HuH-7 (cell line): ENCODE measurements around the gene SLC16A11.
"Not testable (repeated sequence)": the region's sequence is repeated elsewhere in the genome, so short reads cannot be mapped to it uniquely, and the experiment has no call there.

Experiments
- DNase-seq: peaks from one replicate; pipeline ENCODE4 v3.0.0; 2011; ENCODE audit warnings: low spot score

Gene SLC16A11

DNA sequence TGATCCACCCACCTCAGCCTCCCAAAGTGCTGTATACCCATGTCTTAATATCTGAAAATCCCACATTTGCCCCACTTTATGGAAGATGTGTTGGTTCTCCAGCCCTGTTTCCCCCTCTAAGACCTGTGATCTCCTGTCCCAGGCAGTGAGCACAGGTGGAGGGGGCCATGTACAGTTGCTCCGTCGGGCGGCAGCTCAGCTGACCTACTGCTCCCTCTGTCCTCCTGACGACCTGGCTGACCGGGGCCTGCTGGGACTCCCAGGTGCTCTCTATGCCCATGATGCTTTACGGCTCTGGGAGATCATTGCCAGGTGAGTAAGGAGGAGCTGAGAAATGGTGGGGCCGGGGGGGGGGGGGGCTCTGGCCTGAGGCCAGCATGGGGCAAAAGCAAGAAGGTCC, 38.2 kb downstream of the SLC16A11 start:
- DNase-seq, result no peak

DNA sequence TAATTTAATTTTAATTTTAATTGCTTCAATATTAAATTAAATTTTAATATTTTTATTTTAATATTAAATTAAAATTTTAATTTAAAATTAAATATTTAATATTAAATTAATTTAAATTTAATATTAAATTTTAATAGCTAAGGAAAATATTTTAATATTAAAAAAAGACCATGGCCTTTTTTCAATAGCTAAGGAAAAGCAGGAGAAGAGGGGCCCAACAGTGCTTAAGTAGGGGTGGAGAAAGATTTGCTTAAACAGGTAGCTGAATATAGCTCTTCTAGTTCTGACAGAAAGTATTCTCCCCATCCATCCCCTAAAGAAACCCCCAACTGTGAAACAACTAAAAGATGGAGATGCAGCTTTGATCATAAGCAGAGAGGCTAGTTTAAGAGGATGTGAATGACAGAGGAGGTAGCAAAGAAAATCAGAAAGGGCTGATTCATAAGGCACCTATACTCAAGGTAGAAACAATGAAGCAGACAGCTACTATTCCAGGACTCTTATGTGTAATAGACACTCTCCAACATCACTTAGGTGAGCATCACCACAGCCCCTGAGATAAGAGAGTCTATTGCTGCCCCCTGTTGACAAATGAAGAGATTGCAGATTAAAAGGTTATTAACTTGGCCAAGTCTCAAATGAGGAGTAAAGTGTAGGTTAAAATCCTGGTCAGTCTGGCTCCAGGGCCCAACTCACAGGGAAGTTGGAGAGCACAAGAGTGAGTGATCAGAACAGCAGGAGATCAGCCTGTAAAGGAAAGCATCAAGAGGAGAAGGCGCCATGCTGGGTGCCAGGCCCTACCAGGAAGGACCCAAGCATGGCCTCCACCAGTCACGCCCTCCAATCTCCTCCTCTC, 39.3 kb downstream of the SLC16A11 start:
- peak; percentile 62 for DNase-seq

DNA sequence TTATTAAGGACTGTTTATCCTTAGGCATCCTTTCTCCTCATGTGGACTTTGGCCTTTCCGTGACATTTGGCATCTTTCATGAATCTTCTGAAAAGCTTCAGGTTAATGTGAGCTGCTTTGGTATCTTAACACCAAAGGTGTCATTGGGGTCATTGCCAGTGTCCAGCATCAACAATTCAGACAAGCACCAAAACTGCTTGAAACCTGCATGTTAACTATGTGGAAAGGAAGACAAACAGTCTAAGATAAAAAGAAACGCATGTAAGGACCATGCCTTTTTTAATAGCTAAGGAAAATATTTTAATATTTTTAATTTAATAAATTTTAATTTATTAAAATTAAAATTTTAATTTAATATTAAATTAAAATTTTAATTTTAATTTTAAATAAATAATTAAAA, 40.1 kb downstream of the SLC16A11 start:
- DNase-seq, result no peak

DNA sequence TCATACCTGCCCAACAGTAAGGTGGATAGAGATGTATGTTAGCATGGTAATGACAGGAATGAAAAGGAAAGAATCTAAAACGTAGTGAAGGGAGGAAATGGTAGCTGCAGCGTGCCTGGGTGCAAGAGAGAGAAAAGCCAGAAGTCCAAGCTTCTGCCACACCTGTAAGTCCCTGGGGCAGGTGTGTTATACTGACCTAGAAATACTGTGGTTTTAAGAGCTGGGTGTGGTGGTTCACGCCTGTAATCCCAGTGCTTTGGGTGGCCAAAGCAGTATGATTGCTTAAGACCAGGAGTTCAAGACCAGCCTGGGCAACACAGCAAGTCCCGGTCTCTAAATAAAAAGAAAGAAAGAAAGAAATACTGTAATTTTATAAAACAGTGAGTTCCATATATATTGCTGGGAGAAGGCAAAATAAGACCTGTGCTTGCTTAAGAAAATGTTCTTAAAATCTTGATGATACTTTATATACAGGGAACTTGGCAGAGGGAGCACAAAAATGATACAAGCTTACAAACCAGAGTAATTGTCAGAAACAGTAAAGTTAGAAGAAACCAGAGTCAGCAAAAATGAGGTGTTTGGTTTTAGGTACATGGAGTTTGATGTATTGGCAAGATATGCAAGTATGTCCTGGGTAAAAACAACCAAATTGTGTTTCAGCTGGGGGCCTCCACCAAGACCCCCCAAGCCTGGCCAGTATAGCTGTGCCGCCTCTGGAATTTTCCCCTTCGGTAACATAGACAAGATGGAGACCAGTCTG, 41.4 kb downstream of the SLC16A11 start:
- no peak for DNase-seq

DNA sequence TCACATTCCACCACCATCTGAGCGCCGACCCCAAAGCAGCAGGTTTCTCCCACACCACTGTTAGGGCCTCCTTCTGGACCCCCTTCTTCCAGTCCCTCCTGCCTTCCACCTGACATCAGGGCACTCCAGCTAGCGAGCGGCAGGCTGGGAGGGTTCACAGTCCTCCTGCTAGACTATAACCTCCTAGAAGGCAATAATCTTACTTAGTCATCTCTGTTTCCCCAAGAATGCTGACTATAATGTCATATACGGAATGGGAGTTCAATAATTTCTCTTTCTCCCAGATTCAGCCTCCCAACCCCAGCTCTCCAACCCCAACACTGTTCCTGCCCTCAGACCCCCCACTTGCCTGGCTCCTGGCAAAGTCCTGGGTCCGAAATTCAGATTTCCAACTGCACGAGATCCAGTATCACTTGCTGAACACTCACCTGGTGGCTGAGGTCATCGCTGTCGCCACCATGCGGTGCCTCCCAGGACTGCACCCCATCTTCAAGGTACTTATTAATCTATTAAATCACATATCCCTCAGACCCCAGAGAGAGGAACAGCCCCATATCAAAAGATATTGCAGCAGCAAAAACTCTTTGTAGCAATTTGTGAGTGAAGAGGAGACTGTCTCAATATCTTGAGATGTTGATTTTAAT, 42.5 kb downstream of the SLC16A11 start:
- DNase-seq, result peak; percentile 43

DNA sequence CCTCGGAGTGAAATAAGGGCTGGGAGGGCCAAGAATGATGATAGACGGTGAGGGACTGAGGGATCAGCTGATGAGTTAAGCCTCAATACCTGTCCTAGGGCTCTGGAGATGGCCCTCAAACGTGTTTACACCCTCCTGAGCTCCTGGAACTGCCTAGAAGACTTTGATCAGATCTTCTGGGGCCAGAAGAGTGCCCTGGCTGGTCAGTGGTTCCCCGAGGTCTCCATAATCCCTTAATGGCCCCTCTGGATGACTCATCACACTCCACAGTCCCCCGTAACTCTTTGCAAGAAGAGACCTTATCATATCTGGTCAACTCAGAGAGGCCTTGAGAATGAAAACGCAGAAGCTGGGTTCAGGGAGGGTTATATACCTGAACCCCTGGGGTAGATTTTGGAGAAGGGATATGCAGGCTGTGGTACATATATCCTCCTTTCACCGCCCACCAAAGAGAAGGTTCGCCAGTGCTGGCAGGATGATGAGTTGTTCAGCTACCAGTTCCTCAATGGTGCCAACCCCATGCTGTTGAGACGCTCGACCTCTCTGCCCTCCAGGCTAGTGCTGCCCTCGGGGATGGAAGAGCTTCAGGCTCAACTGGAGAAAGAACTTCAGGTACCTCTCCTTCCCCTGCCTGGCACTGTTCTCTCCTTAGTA, 44.9 kb downstream of the SLC16A11 start:
- DNase-seq, result no peak

DNA sequence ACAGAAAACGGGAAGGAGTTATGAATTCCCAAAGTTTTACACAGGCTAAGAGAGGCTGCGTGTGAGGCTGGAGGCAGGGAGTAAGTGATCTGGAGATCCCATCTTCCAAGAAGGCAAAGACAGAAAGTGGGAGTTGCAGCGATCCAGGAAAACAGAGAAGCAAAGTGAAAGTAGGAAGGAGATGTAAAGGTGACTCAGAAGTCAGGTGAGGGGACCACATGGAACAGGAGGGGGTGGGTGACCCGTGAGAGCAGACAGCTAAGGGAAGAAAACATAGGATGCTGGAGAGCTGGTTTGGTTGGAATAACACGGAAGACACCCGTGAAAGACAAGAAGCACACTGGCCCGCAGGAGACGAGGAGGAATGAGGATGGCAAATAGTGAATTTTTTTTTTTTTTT, 46.7 kb downstream of the SLC16A11 start:
- DNase-seq, result no peak

DNA sequence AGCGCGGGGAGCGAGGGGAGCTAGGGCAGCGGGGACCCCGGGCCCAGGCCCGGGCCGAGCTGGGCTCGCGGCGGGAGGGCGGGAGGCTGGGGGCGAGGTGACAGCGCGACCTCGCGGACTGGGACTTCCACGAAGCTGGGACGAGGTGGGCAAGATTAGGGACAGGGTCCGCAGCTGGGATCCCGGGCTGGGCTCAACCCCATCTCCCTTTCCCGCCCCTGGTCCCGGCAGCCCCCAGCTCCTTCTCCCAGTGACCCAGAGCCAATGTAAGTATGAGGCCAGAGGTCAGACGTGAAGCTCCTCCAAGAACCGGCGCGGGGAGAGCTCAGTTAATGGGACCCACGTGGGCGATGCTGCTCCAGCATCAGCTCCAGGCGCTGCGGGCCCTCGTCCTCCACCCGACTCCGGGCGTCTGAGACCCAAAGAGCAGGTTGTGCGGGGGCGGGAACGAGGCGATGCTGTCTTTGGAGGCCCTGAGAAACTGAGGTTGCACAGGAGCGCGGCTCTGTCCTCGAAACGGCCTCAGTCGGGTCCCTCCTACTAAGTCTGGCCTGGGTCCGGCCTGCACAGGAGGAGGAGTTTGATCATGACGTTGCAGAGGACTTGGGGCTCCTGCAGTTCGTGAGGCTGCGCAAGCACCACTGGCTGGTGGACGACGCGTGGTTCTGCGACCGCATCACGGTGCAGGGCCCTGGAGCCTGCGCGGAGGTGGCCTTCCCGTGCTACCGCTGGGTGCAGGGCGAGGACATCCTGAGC, 47.5 kb downstream of the SLC16A11 start:
- no peak for DNase-seq

DNA sequence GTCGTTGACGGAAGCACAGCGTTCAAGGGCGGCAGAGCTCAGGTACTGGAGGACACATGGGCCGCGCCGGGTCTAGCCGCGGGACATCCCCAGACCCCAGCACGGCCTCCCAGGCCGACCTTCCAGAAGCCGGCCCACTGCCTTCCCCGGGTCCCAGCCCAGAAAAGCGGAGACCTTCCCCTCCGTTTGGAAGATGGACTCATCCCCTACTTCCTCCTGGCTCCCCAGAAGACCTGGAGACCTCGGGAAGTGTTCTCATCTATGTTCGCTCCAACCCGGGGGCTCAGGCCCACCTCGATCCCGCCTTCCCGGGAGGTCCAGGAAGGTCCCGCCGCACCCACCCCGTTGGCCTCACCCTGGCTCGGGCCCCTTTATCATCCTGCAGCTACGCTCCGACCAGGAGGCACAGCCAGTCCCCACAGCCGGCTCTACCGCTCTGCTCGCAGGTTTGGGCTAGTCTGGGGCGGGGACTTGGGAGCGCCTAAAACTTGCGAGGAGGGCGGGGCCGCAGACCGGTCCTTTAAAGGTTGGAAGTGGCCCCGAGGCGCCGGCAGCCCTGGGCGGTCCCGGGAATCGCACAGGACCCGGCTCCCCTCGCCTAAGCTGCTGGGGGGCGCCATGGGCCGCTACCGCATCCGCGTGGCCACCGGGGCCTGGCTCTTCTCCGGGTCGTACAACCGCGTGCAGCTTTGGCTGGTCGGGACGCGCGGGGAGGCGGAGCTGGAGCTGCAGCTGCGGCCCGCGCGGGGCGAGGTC, 48.2 kb downstream of the SLC16A11 start, which contains the start of gene ALOX12:
TSS of gene ALOX12 (plus strand) at position 550 of the 756 bp plus-strand sequence. CDS start at position 619, 69 bp downstream.
- no peak for DNase-seq

DNA sequence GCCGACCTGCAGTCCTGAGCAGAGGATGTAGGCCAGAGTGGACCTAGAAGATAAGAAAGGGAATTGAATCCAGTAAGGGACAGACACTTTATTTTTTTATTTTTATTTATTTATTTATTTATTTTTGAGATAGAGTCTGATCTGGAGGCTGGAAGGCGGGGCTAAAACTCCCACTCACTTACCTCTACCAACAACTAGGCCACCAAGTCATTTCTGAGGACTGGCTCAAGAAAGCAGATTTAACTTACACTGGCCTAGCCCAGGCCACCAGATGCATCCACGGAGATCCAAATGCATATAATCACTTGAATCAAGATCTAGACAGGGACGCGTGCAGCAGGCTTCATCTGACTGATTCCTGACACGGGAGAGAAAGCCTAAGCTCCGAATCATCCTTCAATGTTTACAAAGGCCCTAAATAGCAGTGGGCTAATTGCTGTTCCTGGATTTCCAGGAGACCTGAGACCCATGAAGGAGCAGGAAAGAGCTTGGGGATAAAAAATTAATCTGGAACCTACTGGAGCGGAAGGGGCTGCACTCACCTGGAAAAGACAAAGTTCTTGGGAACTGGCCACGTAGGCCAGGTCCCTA, 49.1 kb downstream of the SLC16A11 start:
- DNase-seq, result no peak

DNA sequence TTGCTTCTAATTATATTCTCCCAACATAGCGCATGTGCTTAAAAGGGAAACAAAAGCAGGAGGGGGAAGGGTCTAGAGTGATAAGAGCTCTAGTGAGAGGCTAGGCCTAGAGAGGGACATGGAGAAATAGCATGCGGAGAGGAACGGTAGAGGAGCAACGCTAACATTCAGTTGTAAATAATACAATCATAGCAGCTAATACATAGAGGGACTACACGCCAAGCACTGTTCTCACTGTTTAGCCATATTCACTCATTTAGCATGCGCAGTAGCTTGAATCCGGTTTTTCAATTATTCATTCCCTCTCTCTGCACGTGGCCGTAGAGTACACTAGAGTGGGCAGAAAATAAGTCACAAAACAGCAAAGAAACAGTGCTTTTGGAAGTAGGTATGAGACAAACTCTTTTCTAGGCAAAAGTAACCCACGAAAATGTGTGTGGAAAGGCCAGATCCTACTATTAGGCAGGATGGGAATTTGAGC, 49.7 kb downstream of the SLC16A11 start:
- DNase-seq, result no peak

DNA sequence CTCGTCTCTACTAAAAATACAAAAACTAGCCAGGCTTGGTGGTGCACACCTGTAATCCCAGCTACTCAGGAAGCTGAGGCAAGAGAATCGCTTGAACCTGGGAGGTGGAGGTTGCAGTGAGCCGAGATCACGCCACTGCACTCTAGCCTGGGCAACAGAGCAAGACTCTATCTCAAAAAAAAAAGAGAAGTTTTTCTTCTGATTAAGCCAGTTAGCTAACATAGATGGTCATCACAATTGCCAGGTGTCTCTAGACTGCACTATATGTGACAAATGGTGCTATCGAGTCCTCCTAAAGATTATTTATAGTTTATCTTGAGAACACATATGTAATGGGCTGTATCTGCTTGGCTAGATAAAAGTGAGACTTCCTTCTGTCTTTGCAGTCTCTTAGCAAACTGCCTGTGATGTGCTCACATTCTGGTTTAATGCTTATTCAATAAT, 50.3 kb downstream of the SLC16A11 start:
- DNase-seq, result not testable (repeated sequence)
